ENCODE results near the gene FAM222B. TPM values are rescaled to one million over a fixed set of nuclear protein-coding genes. Genes with fewer than 3 reads are reported as not detected.

FAM222B gene
- total and polyA plus RNA-seq, 8 donors: 16.5 to 25.4 (median 19.6) TPM

- no peak for ATAC-seq
- Histone ChIP-seq H3K9me3 (no peaks in the 10 kb centered on the region), H3K4me1 (peaks cover 0 to 7% of the 10 kb centered on the region in 2 donors), H3K27ac (no peak overlapping the region), H3K4me3 (no peak overlapping the region), H3K36me3 (peaks cover 0 to 45% of the 10 kb centered on the region in 2 donors), H3K27me3 (no peaks in the 10 kb centered on the region)
- no peak for TF ChIP-seq CTCF (IDR thresholded peaks at IDR 0.05)
- intact Hi-C loops (cut with DNase I): no loop called here
- DNase-seq: no peak
These were observed 87.1 kb downstream of the FAM222B start for GRCh38 chr17:28755486-28755885.

- Histone ChIP-seq H3K27ac (no peak overlapping the region), H3K27me3 (no peaks in the 10 kb centered on the region), H3K4me1 (peaks cover 24 to 37% of the 10 kb centered on the region in 2 donors), H3K9me3 (no peaks in the 10 kb centered on the region), H3K4me3 (no peak overlapping the region), H3K36me3 (peaks cover 0 to 40% of the 10 kb centered on the region in 2 donors)
- DNase-seq (no peak), ATAC-seq (no peak)
- intact Hi-C loops (cut with DNase I): no loop called here
- no peak for TF ChIP-seq CTCF (IDR thresholded peaks at IDR 0.05)
These were observed 90.8 kb downstream of the FAM222B start for GRCh38 chr17:28751600-28752366.

GRCh38 chr17:28750178-28751047, 92.2 kb downstream of the FAM222B start:
- intact Hi-C loops (cut with DNase I): no loop called here
- DNase-seq: peak; percentile 84 to 95 (median 92)
- Histone ChIP-seq H3K4me3 (no peak overlapping the region), H3K27me3 (peaks cover 0 to 9% of the 10 kb centered on the region in 2 donors), H3K36me3 (peaks cover 0 to 38% of the 10 kb centered on the region in 2 donors), H3K4me1 (peaks cover 35 to 50% of the 10 kb centered on the region in 2 donors), H3K27ac (no peak overlapping the region), H3K9me3 (no peaks in the 10 kb centered on the region)
- ATAC-seq: peak; percentile 71
- TF ChIP-seq CTCF (IDR thresholded peaks at IDR 0.05): peak; percentile 99 to 100

GRCh38 chr17:28749516-28750177, 92.9 kb downstream of the FAM222B start:
- TF ChIP-seq CTCF (IDR thresholded peaks at IDR 0.05): no peak
- H3K4me1 ChIP-seq: peaks cover 35 to 58% of the 10 kb centered on the region in 2 donors
- H3K9me3 ChIP-seq: no peaks in the 10 kb centered on the region
- H3K36me3 ChIP-seq: peaks cover 0 to 38% of the 10 kb centered on the region in 2 donors
- DNase-seq: no peak
- peak overlapping the region; percentile 8 to 39 for H3K27ac ChIP-seq
- intact Hi-C loops (cut with DNase I): no loop called here
- H3K27me3 ChIP-seq: peaks cover 0 to 16% of the 10 kb centered on the region in 2 donors
- no peak for ATAC-seq
- H3K4me3 ChIP-seq: no peak overlapping the region
